H1 (cell line): ENCODE data around the gene FRY. TPM values are rescaled to one million over a fixed set of nuclear protein-coding genes. Genes with fewer than 3 reads are reported as not detected.

ENCODE experiments used
- ASH2L ChIP-seq: fragments of 200-600, 300-600 bp; sonication (generic); IDR thresholded peaks from one replicate; pipeline ENCODE4 v1.7.1; 2017; ENCODE audit warnings: low read length
- GABPA ChIP-seq: IDR thresholded peaks from 2 replicates; pipeline ENCODE4 v1.6.1; 2011; ENCODE audit warnings: mild to moderate bottlenecking, low read length, moderate library complexity, borderline replicate concordance; ENCODE audit not compliant: insufficient read depth
- POLR2AphosphoS5 ChIP-seq: IDR thresholded peaks from 2 replicates; pipeline ENCODE4 v1.6.1; 2011; ENCODE audit warnings: low read depth, low read length
- TAF7 ChIP-seq: optimal IDR thresholded peaks from 2 replicates; pipeline ENCODE3; 2011; ENCODE audit warnings: low read depth, mild to moderate bottlenecking, inconsistent platforms, low read length, moderate library complexity, borderline replicate concordance
- polyA plus RNA-seq, 7 experiments: library from polyadenylated mRNA; depleted of rRNA in 3 of 7; stranded (reverse) in 5 of 7; unstranded in 2 of 7; fragments of >200 nt in 5 of 7; fragments of 200-250 nt in 2 of 7; gene quantifications; 1 replicate in 5 of 7; 2 replicates in 1 of 7; 4 replicates in 1 of 7; pipeline versions ENCODE4 v1.2.1 to v1.2.3, GENCODE V29; 2011 to 2013; ENCODE audit warnings: missing spikeins in 2 of 7, mixed read lengths in 2 of 7
- total RNA-seq: library from RNA; stranded (reverse); fragmentation: NEBNext Ultra II Directional; extraction: Animal tissue kit (Norgen Biotek cat#: 25700); gene quantifications from 2 replicates; pipeline ENCODE4 v1.2.1, GENCODE V29; 2021
- TF ChIP-seq, protein P1 (sequence below), 3 experiments: IDR thresholded peaks; 1 replicate in 2 of 3; 2 replicates in 1 of 3; pipeline versions ENCODE4 v1.5.1 to v1.6.1; 2011; ENCODE audit warnings: low read length in 3 of 3, mild to moderate bottlenecking in 3 of 3, inconsistent platforms in 2 of 3, low read depth in 1 of 3, moderate library complexity in 1 of 3; ENCODE audit not compliant: insufficient read depth in 1 of 3; ENCODE audit errors: control extremely low read depth in 1 of 3
- TF ChIP-seq, protein P2 (sequence below): IDR thresholded peaks from 2 replicates; pipeline ENCODE4 v1.6.1; 2012; ENCODE audit warnings: low read length, inconsistent platforms

Gene FRY
- total and polyA plus RNA-seq, 2 of the 8 experiments (the other 6 are each of a cell fraction or from before 2014, with no cell fraction given): 4.3 to 9.2 TPM

DNA sequence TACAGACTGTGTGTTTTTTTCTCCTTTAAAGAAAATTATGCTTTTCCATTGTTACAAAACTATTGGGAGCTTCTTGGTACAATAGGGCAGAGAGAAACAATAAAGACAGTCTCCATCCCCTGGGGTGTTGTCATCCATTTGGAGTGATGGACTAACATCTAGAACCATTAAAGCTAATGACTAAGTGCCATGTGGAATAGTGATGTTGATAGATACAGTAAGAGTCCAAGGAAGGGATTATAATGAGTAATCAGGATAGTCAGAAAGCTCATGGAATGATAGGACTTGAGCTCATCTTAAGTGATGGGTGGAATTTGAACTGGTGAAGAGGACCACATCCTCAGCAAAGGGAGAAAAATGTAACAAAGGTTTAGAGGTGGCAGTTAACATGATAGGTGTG is 24.1 kb upstream of the FRY start (continued):
- TF ChIP-seq, protein P1, sequence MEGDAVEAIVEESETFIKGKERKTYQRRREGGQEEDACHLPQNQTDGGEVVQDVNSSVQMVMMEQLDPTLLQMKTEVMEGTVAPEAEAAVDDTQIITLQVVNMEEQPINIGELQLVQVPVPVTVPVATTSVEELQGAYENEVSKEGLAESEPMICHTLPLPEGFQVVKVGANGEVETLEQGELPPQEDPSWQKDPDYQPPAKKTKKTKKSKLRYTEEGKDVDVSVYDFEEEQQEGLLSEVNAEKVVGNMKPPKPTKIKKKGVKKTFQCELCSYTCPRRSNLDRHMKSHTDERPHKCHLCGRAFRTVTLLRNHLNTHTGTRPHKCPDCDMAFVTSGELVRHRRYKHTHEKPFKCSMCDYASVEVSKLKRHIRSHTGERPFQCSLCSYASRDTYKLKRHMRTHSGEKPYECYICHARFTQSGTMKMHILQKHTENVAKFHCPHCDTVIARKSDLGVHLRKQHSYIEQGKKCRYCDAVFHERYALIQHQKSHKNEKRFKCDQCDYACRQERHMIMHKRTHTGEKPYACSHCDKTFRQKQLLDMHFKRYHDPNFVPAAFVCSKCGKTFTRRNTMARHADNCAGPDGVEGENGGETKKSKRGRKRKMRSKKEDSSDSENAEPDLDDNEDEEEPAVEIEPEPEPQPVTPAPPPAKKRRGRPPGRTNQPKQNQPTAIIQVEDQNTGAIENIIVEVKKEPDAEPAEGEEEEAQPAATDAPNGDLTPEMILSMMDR (IDR thresholded peaks at IDR 0.05; ENCODE audit: control extremely low read depth in 1 of 3, insufficient read depth in 1 of 3, low read depth in 1 of 3, low read length in 3 of 3): no peak
- TF ChIP-seq TAF7 (no peak), ASH2L (no peak), POLR2AphosphoS5 (no peak), GABPA (no peak)
- TF ChIP-seq, protein P2, sequence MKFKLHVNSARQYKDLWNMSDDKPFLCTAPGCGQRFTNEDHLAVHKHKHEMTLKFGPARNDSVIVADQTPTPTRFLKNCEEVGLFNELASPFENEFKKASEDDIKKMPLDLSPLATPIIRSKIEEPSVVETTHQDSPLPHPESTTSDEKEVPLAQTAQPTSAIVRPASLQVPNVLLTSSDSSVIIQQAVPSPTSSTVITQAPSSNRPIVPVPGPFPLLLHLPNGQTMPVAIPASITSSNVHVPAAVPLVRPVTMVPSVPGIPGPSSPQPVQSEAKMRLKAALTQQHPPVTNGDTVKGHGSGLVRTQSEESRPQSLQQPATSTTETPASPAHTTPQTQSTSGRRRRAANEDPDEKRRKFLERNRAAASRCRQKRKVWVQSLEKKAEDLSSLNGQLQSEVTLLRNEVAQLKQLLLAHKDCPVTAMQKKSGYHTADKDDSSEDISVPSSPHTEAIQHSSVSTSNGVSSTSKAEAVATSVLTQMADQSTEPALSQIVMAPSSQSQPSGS: no peak
- TF ChIP-seq, all 59 proteins: peak for 0
